GM18858 (cell line): Measurements from ENCODE around the gene ARFRP1.
"Not testable (repeated sequence)": the region's sequence is repeated elsewhere in the genome, so short reads cannot be mapped to it uniquely, and the experiment has no call there.

Experiments used
- ATAC-seq: cut with Tn5 transposase; IDR thresholded peaks from one replicate; pipeline ENCODE4 v1.9.1; 2021; ENCODE audit not compliant: unreplicated experiment

ARFRP1 gene

DNA sequence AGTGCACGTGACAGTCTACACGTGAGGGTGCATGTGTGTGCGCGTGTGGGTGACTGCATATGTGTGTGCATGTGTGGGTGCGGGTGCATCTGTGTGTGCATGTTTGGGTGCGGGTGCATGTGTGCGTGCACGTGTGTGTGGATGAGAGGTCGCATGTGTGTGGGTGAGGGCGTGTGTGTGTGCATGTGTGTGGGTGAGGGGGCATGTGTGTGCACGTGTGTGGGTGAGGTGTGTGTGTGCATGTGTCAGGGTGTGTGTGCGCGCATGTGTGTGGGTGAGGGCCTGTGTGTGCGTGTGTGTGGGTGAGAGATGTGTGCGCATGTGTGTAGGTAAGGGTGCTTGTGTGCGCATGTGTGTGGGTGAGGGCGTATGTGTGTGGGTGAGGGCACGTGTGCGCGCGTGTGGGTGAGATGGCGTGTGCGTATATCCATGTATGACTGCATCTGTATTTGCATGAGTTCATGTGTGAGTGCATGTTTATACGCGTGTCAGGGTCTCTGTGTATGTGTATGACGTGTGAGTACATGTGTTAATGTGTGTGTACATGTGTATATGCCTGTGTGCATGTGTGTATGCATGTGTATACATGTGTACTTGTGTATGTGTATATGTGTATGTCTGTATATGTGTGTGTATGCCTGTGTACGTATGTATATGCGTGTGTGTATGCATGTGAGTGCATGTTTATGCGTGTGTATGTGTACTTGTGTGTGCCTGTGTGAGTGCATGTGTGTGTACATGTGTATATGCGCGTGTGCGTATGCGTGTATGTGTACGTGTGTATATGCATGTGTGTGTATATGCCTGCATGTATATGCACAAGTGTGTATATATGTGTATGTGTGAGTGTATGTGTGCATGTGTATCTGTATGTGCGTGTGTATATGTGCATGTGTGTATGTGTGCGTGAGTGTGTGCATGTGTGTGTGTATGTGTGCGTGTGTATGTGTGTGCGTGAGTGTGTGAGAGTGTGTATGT lies 24.6 kb upstream of the ARFRP1 start:
- ATAC-seq, result no peak

DNA sequence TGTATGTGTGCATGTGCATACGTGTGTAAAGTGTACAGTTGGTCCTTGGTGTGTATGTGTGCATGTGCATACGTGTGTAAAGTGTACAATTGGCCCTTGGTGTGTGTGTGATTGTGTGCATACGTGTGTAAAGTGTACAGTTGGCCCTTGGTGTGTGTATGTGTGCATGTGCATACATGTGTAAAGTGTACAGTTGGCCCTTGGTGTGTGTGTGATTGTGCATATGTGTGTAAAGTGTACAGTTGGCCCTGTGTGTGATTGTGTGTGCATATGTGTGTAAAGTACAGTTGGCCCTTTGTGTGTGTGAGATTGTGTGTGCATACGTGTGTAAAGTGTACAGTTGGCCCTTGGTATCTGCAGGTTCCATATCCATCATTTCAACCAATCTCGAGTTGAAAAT lies 23.6 kb upstream of the ARFRP1 start:
- no peak for ATAC-seq

DNA sequence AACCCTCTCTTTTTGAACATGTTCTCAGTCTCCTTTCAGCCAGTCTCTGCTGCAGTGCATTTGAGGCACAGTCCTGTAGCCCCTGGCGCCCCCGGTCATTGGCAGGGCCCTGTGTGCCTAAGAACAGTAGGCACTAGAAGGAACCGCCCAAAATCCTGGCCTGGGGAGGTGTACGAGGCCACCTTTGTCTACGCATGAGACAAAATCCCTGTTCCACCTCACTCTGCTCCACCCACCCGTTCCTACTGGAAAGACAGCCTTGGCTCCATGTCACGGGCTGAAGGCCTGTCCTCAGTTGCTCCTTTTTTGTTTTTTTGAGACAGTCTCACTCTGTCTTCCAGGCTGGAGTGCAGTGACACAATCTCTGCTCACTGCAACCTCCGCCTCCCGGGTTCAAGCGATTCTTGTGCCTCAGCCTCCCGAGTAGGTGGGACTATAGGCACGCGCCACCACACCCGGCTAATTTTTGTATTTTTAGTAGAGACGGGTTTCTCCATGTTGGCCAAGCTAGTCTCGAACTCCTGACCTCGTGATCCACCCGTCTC lies 22.5 kb upstream of the ARFRP1 start:
- not testable (repeated sequence) for ATAC-seq

DNA sequence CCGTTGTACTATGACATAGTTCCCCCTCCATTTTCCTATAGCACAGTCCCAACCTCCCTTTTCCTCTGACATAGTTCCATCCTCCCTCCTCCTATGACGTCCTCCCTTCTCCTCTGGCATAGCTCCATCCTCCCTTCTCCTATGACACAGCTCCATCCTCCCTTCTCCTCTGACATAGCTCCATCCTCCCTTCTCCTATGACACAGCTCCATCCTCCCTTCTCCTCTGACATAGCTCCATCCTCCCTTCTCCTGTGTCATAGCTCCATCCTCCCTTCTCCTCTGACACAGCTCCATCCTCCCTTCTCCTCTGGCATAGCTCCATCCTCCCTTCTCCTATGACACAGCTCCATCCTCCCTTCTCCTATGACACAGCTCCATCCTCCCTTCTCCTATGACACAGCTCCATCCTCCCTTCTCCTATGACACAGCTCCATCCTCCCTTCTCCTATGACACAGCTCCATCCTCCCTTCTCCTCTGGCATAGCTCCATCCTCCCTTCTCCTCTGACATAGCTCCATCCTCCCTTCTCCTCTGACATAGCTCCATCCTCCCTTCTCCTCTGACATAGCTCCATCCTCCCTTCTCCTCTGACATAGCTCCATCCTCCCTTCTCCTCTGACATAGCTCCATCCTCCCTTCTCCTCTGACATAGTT lies 15.3 kb upstream of the ARFRP1 start:
- ATAC-seq, result not testable (repeated sequence)

DNA sequence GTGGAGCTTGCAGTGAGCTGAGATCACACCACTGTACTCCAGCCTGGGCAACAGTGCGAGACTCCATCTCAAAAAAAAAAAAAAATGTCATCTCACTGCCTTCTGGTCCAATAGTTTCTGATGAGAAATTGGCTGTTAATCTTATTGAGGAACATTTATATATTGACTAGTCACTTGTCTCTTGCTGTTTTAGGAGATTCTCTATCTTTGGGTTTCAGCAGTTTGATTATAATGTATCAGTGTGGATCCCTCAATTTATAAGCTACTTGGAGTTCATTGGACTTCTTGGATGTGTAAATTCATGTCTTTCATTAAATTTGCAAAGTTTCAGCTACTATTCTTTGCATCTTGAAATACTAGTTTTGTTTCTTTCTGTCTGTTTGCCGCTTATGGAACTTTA lies 11.2 kb upstream of the ARFRP1 start:
- ATAC-seq, result no peak

DNA sequence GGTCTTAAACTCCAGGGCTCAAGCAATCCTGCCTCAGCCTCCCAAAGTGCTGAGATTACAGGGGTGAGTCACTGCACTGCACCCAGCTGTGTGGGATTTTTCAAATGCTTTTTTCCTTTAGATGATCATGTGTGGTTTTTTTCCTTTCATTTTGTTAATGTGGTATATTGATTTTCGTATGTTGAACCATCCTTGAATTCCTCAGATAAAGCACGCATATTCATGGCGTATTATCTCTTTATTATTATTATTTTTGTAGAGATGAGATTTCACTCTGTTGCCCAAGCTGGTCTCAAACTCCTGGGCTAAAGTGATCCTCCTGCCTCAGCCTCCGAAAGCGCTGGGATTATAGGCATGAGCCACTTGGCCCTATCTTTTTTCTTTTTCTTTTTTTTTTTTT lies 7.1 kb upstream of the ARFRP1 start:
- no peak for ATAC-seq

DNA sequence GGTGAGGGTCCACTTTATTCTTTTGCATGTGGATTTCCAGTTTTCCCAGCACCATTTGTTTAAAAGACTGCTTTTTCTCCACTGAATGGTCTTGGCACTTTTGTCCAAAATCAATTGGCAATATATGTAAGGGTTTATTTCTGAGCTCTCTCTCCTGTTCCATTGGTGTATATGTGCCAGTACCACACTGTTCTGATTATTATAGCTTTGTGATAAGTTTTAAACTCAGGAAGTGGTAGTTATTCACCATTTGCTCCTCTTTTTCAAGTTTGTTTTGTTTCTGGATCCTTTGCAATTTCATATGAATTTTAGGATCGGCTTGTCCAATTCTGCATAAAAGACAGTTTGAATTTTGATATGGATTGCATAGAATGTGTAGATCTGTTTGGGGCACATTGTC lies 4.4 kb upstream of the ARFRP1 start:
- no peak for ATAC-seq

DNA sequence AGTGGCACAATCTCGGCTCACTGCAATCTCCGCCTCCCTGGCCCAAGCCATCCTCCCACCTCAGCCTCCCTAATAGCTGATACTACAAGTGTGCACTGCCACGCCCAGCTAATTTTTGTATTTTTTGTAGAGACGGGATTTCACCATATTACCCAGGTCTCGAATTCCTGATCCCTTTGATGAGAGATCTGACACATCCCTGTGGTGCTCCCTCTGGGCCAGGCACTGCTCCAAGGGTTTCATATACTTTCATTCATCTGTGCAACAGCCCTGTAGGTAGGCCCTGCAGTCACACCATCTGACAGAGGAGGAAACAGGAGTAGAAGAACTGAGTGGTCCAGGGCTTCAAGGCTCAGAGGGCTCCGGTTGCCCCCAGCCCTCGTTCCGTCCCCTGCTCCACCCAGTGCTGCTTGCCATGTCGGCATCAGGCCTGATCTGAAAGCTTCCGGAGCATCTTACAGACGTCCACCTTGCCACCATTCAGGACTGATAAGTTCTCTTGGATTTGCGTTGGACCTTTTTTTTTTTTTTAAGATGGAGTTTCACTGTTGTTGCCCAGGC lies 3.4 kb upstream of the ARFRP1 start:
- ATAC-seq, result no peak

DNA sequence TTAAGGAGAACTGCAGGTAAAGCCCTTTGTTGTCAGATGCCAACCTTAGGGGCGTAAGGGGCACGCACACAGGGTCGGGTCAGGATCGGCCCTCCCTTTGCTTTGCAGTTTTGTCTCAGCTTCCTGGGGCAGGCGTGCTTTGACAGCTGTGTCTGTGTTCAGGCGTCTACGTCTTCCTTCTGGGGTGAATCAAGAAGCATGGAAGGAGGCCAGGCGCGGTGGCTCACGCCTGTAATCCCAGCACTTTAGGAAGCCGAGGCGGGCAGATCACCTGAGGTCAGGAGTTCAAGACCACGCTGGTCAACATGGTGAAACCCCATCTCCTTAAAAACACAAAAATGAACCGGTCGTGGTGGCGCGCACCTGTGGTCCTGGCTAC lies 1.4 kb upstream of the ARFRP1 start:
- ATAC-seq, result no peak

DNA sequence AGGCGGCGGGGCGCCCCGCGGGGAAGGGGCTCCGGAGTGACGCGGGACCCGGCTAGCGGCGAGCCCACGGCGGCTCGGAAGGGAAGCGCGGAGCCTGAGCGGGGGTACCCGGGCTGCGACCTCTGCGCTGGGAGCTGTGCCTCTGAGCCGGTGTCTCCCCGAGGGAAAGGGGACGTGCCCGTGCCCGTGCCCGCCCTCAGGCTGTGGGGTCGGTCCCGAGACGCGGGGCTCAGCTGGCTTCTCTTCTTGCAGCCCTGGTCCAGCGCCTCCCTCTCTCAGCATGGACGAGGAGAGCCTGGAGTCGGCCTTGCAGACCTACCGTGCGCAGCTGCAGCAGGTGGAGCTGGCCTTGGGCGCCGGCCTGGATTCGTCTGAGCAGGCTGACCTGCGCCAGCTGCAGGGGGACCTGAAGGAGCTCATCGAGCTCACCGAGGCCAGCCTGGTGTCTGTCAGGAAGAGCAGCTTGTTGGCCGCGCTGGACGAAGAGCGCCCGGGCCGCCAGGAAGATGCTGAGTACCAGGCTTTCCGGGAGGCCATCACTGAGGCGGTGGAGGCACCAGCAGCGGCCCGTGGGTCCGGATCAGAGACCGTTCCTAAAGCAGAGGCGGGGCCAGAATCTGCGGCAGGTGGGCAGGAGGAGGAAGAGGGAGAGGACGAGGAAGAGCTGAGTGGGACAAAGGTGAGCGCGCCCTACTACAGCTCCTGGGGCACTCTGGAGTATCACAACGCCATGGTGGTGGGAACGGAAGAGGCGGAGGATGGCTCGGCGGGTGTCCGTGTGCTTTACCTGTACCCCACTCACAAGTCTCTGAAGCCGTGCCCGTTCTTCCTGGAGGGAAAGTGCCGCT lies 749 bp upstream of the ARFRP1 start:
- ATAC-seq, result no peak

DNA sequence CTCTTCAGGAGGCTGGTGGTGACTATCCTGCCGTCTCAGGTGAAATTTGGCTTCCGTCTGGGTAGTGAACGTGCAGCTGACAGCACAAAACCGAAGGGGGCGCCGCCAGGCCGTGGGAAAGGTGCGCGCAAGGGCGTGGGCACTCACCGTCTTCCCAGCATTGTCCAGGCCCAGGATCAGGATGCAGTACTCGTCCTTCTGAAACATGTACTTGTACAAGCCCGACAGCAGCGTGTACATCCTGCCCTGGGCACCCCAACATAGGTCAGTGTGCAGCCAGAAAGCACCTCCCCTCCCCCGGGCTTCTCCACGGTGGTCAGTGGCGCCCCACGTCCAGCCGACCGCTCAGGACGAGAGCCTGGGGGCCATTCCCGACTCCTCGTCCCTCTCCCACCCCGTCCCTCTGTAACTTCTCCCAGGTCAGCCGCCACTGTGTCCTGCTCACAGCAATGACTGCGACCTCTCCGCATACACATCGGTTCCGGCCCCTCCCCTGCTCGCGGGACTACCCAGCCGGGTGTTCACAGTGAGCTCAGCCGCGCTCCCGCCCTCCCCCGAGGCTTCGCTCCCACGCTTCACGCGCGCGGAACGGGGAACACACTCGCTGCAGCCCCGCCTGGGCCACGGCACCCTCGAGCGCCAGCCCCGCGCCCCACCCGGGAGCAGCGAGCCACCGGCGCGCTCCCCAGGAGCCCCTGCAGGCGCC lies 771 bp downstream of the ARFRP1 start:
- ATAC-seq, result no peak

DNA sequence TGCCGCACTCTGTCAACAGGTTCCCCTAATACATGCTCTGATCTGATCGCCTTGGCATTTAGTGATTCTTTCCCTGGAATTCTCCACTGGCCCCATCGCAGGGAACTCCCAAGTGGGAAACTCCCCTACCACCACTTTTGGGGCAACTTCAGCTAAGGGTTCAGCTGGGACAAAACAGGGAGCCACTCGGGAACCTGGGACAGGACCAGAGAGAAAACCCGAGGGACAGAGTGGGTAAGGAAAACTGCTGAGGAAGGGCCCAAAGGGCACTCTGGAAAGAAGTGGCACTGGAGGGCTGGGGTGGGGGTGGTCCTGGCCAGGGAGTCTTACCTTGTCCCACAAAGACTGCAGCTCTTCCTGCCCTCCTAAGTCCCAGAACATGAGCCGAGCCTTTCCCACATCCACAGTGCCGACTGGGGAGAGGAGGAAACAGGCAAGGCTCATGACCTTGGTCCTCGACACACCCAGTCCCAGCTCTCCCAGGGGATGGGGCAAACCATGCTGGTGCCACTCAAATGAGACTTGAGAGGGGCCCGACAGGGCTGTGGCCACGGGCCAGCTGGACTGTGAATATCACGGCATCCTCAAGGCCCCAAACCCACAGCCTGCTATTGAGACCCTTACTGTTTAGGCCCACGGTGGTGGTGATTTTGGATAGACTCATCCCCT lies 1.6 kb downstream of the ARFRP1 start:
- no peak for ATAC-seq

DNA sequence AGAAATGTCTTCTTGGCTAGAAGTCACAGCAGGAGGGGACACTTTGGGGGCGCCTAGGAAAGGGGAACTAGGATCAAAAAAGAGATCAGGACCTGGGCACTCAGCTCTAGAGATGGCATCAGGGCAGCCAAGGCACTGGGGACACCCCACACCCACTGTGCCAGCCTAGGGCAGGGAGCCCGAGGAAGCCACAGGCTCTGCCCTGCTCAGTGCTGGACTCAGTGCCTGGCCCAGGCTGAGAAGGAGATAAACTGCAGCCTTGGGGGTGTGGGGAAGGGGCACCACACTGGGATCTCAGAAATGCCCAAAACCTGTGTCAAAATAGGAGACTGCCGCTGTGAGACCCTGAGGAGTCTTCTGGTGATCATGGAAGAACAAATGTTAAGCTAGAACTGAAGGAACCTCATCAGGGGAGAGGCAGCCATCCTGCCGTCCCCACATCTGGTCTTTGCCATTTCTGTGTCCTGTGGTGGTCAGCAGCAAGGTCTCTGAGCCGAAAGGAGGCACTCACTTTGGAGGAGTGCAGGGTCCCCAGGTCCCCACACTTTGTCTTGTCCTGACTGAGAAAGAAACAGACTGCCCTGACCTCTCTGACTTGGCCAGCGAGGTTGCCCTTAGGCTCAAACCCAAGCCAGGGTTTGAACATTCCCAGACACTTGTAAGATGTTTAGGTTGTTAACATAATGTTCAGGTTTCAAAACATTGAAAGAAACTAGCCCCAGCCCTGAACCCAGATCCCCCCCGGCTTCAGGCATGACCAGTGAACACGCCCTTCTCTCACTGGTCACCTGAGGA lies 2.3 kb downstream of the ARFRP1 start:
- ATAC-seq, result no peak

DNA sequence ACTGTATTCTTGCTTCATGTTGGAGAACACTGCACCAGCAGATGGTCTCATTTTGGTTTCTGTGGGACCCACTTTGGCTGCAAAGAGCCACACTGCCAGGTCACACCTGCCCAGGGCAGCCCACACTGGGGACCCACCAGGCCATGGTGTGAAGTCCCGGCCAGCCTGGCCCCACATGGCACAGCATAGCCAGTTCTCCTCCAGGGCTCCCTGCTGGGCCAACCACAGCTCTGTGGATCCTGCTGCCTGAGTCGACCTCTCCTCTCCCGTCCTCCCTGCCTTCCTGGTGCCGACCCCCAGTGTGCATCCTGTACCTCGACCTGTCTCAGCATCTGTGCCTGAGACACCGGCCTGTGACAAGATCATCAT lies 3.0 kb downstream of the ARFRP1 start:
- no peak for ATAC-seq

DNA sequence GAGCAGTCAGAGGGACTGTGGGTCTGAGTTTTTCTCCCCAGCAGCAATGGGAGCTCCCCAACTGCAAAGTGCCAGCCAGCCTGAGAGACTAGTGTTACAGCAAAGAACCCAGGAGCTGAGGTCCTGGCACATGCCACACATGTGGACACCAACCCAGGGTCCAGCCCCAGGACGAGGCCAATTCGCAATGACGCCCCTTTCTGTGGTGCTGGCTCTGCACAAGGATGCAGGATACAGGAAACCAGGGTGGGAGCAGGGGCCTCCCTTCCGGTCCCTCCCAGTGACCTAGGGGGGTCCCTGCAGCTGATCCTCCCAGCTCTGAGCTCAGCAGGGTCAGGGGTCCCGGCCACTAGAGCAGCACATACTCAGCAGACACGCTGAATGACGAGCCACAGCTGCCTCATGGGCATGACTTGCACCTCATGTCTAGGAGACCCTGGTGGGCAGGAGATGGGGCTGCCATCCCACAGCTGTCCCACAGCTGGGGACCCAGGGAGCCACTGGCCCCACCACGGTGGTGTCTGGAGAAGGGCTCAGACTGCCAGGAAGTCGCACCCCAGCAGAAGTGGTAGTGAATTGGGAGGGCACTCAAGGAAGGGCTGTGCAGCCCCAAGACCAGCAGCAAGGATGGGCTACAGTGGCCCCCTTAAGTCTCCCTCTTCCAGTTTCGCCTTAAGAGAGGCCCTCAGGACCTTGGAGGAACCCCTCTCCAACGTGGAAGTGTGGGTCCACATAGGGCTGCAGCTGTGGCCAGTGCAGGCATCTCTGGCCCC lies 3.6 kb downstream of the ARFRP1 start:
- ATAC-seq, result no peak

DNA sequence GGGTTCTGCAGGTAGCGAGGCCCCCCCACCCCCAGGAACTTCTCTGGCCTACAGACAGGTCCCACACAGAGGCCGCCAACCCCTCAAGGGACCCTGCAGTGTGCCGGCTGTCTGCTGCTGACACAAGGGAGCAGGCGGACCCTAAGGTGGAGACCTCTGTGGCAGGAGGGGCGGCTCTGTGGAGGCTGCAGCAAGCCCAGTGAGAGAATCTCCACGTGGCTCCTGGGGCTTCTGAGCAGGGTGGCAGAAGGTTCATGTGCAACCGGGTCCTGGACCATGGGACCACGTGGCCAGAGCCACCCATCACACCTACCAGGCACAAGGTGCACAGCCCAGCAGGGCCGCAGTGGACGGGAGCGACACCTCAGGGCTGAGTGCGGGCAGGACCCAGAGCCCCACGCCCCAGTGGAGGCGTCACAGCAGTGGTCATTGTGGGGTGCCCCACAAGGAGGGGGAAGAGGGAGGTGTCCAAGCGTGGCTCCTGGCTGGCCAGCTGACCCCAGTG lies 4.3 kb downstream of the ARFRP1 start:
- ATAC-seq, result no peak

DNA sequence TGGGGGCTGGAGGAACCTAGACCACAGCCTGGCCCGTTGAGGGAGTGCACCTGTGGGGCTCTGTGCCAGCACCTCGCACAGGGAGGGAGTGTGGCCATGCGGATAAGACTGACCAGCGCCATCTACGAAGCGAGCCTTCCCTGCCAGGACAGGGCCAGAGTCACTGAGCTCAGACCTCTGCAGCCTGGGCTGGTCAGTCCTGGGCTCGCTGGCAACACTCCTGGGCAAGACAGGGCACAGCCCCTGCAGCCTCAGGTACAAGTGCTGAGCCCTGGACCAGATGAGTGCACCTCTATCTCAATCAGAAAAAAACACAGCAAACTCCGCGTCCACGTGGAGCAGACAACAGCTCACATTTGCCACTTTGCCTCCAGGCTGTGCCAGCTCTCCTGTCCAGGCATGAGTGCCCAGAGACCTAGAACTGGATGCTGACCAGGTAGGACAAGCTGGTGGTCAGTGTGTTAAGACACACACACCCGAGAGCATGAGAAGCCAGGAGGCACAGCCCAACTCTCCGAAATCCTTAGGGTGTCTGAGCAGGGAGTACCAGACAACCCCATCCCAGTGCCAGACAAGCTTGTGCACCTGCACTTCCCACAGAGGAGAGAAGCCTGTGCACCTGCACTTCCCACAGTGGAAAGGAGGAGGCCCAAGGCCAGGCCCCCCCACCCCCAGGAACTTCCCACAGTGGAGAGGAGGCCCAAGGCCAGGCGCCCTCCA lies 4.9 kb downstream of the ARFRP1 start:
- ATAC-seq, result no peak
